ENCODE data around the gene HLA-DOA. TPM values are rescaled to one million over a fixed set of nuclear protein-coding genes. Genes with fewer than 3 reads are reported as not detected.

HLA-DOA gene
- total RNA-seq, 4 donors from 2014 or later = 2.0 to 85.9 (median 20.3) TPM

- H3K27me3 ChIP-seq = no peaks in the 10 kb centered on the region
- no peak for DNase-seq
- TF ChIP-seq POLR2A (IDR thresholded peaks at IDR 0.05) = no peak
- no peak for TF ChIP-seq CTCF (IDR thresholded peaks at IDR 0.05)
- WGBS, 2 donors = 85 to 88% methylated on average over 5 to 6 of the region's 6 CpGs
- no peak overlapping the region for H3K27ac ChIP-seq
- H3K36me3 ChIP-seq = no peaks in the 10 kb centered on the region
- intact Hi-C loops (cut with DNase I) = no loop called here
- no peaks in the 10 kb centered on the region for H3K4me1 ChIP-seq
- H3K9me3 ChIP-seq = no peaks in the 10 kb centered on the region
- no peak overlapping the region for H3K4me3 ChIP-seq (replicated peaks in 1 of 3)
Measured at GRCh38 chr6:33050014-33050810, 40.8 kb upstream of the HLA-DOA start.

DNA sequence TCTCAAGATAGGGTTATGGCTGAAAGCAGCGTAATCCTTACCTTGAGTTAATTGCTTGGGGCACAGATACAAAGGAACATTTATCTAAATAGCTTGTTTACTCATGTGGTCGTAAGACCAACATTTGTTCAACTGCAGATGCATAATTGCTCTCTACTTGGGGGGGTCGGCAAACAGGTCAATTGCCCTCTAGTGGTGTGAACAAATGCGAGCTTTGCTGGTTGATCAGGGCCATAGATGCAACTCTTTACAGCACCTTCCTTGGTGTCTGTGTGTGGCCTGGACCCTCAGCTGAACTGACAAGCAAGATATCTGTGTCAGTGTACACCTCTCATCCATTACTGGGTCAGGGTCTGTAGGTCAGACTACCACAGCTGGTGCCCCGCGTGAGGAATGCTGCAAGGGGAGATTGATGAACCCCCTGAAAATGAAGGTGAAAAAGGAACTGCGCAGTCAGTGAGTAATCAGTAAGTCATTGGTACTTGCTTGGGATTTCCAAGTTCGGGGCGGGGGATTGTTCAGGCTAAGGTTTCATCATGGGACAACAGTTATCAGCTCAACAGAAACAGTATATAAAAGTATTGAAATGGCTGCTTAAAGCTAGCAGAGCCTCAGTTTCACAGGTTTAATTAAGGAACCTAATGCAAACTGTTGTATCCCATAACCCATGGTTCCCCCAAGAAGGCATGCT lies 40.1 kb upstream of the HLA-DOA start:
- TF ChIP-seq CTCF (IDR thresholded peaks at IDR 0.05) (no peak), POLR2A (IDR thresholded peaks at IDR 0.05) (no peak)
- DNase-seq = no peak
- Histone ChIP-seq H3K9me3 (no peaks in the 10 kb centered on the region), H3K4me3 (replicated peaks in 1 of 3) (no peak overlapping the region), H3K27me3 (no peaks in the 10 kb centered on the region), H3K4me1 (no peaks in the 10 kb centered on the region), H3K27ac (no peak overlapping the region), H3K36me3 (no peaks in the 10 kb centered on the region)
- 76 to 77% methylated on average over 9 of the region's 9 CpGs for WGBS, 2 donors
- intact Hi-C loops (cut with DNase I) = no loop called here

DNA sequence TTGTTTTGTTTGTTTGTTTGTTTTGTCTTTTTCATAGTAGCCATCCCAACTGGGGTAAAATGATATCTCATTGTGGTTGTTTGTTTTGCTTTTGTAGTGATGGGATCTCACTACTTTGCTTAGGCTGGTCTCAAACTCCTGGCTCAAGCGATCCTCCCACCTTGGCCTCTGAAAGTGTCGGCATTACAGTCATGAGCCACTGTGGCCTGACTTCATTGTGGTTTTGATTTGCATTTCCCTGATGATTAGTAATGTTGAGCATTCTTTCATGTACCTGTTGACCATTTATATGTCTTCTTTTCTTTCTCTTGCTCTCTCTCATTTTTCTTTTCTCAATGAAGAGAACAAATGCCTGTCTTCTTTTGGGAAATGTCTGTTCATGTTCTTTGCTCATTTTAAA lies 30.8 kb upstream of the HLA-DOA start:
- H3K4me3 ChIP-seq (replicated peaks in 1 of 3) = no peak overlapping the region
- H3K4me1 ChIP-seq = no peaks in the 10 kb centered on the region
- TF ChIP-seq POLR2A (IDR thresholded peaks at IDR 0.05) (no peak), CTCF (IDR thresholded peaks at IDR 0.05) (no peak)
- H3K27me3 ChIP-seq = no peaks in the 10 kb centered on the region
- H3K9me3 ChIP-seq = no peaks in the 10 kb centered on the region
- no peak for DNase-seq
- intact Hi-C loops (cut with DNase I) = no loop called here
- no peak overlapping the region for H3K27ac ChIP-seq
- no peaks in the 10 kb centered on the region for H3K36me3 ChIP-seq
- 89 to 94% methylated on average over 2 of the region's 2 CpGs for WGBS, 2 donors

- no peak for TF ChIP-seq CTCF (IDR thresholded peaks at IDR 0.05)
- TF ChIP-seq POLR2A (IDR thresholded peaks at IDR 0.05) = no peak
- DNase-seq = no peak
- H3K4me1 ChIP-seq = no peaks in the 10 kb centered on the region
- no peaks in the 10 kb centered on the region for H3K9me3 ChIP-seq
- H3K27me3 ChIP-seq = no peaks in the 10 kb centered on the region
- H3K27ac ChIP-seq = no peak overlapping the region
- intact Hi-C loops (cut with DNase I) = no loop called here
- H3K4me3 ChIP-seq (replicated peaks in 1 of 3) = no peak overlapping the region
- no peaks in the 10 kb centered on the region for H3K36me3 ChIP-seq
- WGBS, 2 donors = 55 to 68% methylated on average over 1 of the region's 1 CpG
Measured at GRCh38 chr6:33036535-33036934, 27.1 kb upstream of the HLA-DOA start.

- TF ChIP-seq CTCF (IDR thresholded peaks at IDR 0.05) (no peak), POLR2A (IDR thresholded peaks at IDR 0.05) (no peak)
- no peaks in the 10 kb centered on the region for H3K27me3 ChIP-seq
- WGBS, 2 donors = 92 to 98% methylated on average over 1 of the region's 1 CpG
- no peak overlapping the region for H3K4me3 ChIP-seq (replicated peaks in 1 of 3)
- H3K36me3 ChIP-seq = no peaks in the 10 kb centered on the region
- H3K9me3 ChIP-seq = no peaks in the 10 kb centered on the region
- H3K27ac ChIP-seq = no peak overlapping the region
- intact Hi-C loops (cut with DNase I) = no loop called here
- no peaks in the 10 kb centered on the region for H3K4me1 ChIP-seq
- DNase-seq = no peak
Measured at GRCh38 chr6:33034554-33034953, 25.2 kb upstream of the HLA-DOA start.

Measured in thyroid gland (tissue), 4 donors.